HEK293 (cell line): ENCODE data around the gene CDKN2D.

ENCODE experiments used
- BCL11A ChIP-seq: fragments of 450-650 bp; formaldehyde crosslinking; IDR thresholded peaks from 2 replicates; pipeline ENCODE4 v1.5.1; 2016; ENCODE audit warnings: low read depth, missing biosample characterization, missing genetic modification characterization
- GLIS1 ChIP-seq: fragments of 450-650 bp; formaldehyde crosslinking; IDR thresholded peaks from 2 replicates; pipeline ENCODE4 v1.5.1; 2016; ENCODE audit warnings: missing biosample characterization, missing genetic modification characterization
- HOXC10 ChIP-seq: sonication (generic); formaldehyde crosslinking; IDR thresholded peaks from 2 replicates; pipeline ENCODE4 v1.8.1; 2023; ENCODE audit warnings: mild to moderate bottlenecking, missing genetic modification reagents
- KLF8 ChIP-seq: fragments of 450-650 bp; formaldehyde crosslinking; IDR thresholded peaks from 2 replicates; pipeline ENCODE4 v1.5.1; 2016; ENCODE audit warnings: missing biosample characterization, missing genetic modification characterization
- PRDM1 ChIP-seq: fragments of 450-650 bp; formaldehyde crosslinking; IDR thresholded peaks from 2 replicates; pipeline ENCODE4; 2016; ENCODE audit warnings: missing biosample characterization, missing genetic modification characterization
- REPIN1 ChIP-seq: fragments of 450-650 bp; formaldehyde crosslinking; IDR thresholded peaks from 2 replicates; pipeline ENCODE4 v1.5.1; 2017; ENCODE audit warnings: missing biosample characterization, missing genetic modification characterization, low read depth
- SCRT1 ChIP-seq: fragments of 450-650 bp; formaldehyde crosslinking; IDR thresholded peaks from 2 replicates; pipeline ENCODE4 v1.5.1; 2016; ENCODE audit warnings: missing biosample characterization, missing genetic modification characterization, borderline replicate concordance
- ZFP3 ChIP-seq: fragments of 450-650 bp; formaldehyde crosslinking; IDR thresholded peaks from 2 replicates; pipeline ENCODE4 v1.5.1; 2016; ENCODE audit warnings: low read depth, missing biosample characterization, missing genetic modification characterization
- ZNF23 ChIP-seq: fragments of 450-650 bp; formaldehyde crosslinking; IDR thresholded peaks from 2 replicates; pipeline ENCODE4 v1.5.1; 2016; ENCODE audit warnings: missing biosample characterization, missing genetic modification characterization, borderline replicate concordance
- ZNF366 ChIP-seq: fragments of 450-650 bp; formaldehyde crosslinking; conservative IDR thresholded peaks from 2 replicates; pipeline ENCODE4 v1.5.1; 2016; ENCODE audit warnings: missing biosample characterization, missing genetic modification characterization
- ZNF426 ChIP-seq: fragments of 450-650 bp; formaldehyde crosslinking; IDR thresholded peaks from 2 replicates; pipeline ENCODE4 v1.5.1; 2017; ENCODE audit warnings: missing biosample characterization, missing genetic modification characterization, mild to moderate bottlenecking, inconsistent platforms, moderate library complexity
- ZNF501 ChIP-seq: fragments of 450-650 bp; formaldehyde crosslinking; IDR thresholded peaks from 2 replicates; pipeline ENCODE4 v1.5.1; 2016; ENCODE audit warnings: missing biosample characterization, missing genetic modification characterization
- ZNF510 ChIP-seq: fragments of 450-650 bp; formaldehyde crosslinking; IDR thresholded peaks from 2 replicates; pipeline ENCODE4 v1.5.1; 2018; ENCODE audit warnings: mild to moderate bottlenecking, missing genetic modification characterization, missing biosample characterization; ENCODE audit not compliant: insufficient replicate concordance
- ZNF544 ChIP-seq: fragments of 450-650 bp; formaldehyde crosslinking; IDR thresholded peaks from 2 replicates; pipeline ENCODE4 v1.5.0; 2017; ENCODE audit warnings: missing biosample characterization, missing genetic modification characterization
- ZNF558 ChIP-seq: fragments of 450-650 bp; formaldehyde crosslinking; IDR thresholded peaks from 2 replicates; pipeline ENCODE4 v1.5.1; 2016; ENCODE audit warnings: missing biosample characterization, missing genetic modification characterization
- ZNF610 ChIP-seq: fragments of 450-650 bp; formaldehyde crosslinking; IDR thresholded peaks from 2 replicates; pipeline ENCODE4 v1.5.1; 2016; ENCODE audit warnings: missing biosample characterization, missing genetic modification characterization, borderline replicate concordance
- ZNF623 ChIP-seq: fragments of 450-650 bp; formaldehyde crosslinking; IDR thresholded peaks from 2 replicates; pipeline ENCODE4 v1.5.1; 2016; ENCODE audit warnings: missing biosample characterization, missing genetic modification characterization
- ZNF658 ChIP-seq: fragments of 450-650 bp; formaldehyde crosslinking; IDR thresholded peaks from 2 replicates; pipeline ENCODE4; 2016; ENCODE audit warnings: missing biosample characterization, missing genetic modification characterization
- ZNF660 ChIP-seq: fragments of 450-650 bp; IDR thresholded peaks from 2 replicates; pipeline ENCODE4 v1.5.1; 2018; ENCODE audit warnings: missing biosample characterization, mild to moderate bottlenecking, missing genetic modification characterization
- ZNF701 ChIP-seq: fragments of 450-650 bp; formaldehyde crosslinking; IDR thresholded peaks from 2 replicates; pipeline ENCODE4 v1.5.1; 2016; ENCODE audit warnings: missing biosample characterization, missing genetic modification characterization
- ZNF707 ChIP-seq: fragments of 450-650 bp; formaldehyde crosslinking; IDR thresholded peaks from 2 replicates; pipeline ENCODE4 v1.5.1; 2016; ENCODE audit warnings: missing biosample characterization, missing genetic modification characterization
- ZNF777 ChIP-seq: fragments of 450-650 bp; formaldehyde crosslinking; IDR thresholded peaks from 2 replicates; pipeline ENCODE4 v1.5.1; 2017; ENCODE audit warnings: missing biosample characterization, missing genetic modification characterization, borderline replicate concordance
- TF ChIP-seq, protein P1 (sequence below): fragments of 450-650 bp; formaldehyde crosslinking; IDR thresholded peaks from 2 replicates; pipeline ENCODE4 v1.5.1; 2016; ENCODE audit warnings: missing biosample characterization, missing genetic modification characterization
- TF ChIP-seq, protein P2 (sequence below): fragments of 450-650 bp; formaldehyde crosslinking; IDR thresholded peaks from 2 replicates; pipeline ENCODE4 v1.5.1; 2016; ENCODE audit warnings: missing biosample characterization, missing genetic modification characterization
- TF ChIP-seq, protein P3 (sequence below): fragments of 450-650 bp; formaldehyde crosslinking; IDR thresholded peaks from 2 replicates; pipeline ENCODE4 v1.5.1; 2016; ENCODE audit warnings: missing biosample characterization, missing genetic modification characterization

CDKN2D gene

DNA sequence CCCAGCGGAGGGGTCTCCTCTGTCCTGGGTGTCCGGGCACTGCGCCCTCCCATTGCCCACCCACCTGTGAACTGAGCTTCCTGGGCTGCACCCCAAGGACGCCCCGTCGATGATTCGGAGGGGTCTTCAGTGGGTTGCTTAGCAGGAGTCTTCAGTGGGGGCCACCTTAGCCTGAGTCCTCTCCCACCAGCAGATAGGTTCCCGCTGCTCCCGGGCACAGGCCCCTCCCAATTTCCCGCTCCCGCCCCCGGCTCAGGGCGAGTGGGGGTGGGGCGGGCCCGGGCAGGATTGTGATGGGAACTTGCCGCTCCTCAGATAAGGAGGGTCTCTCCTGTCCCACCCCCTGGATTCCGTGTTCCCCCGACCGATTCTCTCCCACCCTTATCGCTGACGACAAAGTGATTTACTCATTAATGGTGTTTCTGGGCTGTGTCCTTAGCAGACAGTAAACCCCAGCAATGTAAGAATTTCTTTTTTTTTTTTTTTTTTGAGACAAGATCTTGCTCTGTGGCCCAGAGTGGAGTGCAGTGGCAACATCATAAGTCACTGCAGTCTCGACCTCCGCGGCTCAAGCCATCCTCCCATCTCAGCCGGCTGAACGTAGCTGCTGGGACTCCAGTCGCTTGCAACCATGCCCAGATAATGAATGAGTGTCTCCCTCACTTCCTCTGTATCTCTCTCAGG, 50.9 kb downstream of the CDKN2D start (continued):
- TF ChIP-seq ZNF501 (tag by site-specific recombination) (0 out of 2 replicates have a peak, but pooled peaks have one; percentile 68), ZNF660 (no peak), KLF8 (tag by site-specific recombination) (peak; percentile 39; the same call in 1 of the 2 replicates), ZNF23 (tag by site-specific recombination) (no peak), ZNF701 (tag by site-specific recombination) (no peak), ZNF623 (tag by site-specific recombination) (no peak), ZNF366 (tag by site-specific recombination) (peak; percentile 56), ZNF558 (tag by site-specific recombination) (0 out of 2 replicates have a peak, but pooled peaks have one; percentile 37), ZNF426 (tag by site-specific recombination) (no peak), GLIS1 (tag by site-specific recombination) (peak; percentile 94), HOXC10 (no peak), SCRT1 (tag by site-specific recombination) (no peak), BCL11A (tag by site-specific recombination) (0 out of 2 replicates have a peak, but pooled peaks have one; percentile 17), ZNF610 (tag by site-specific recombination) (0 out of 2 replicates have a peak, but pooled peaks have one; percentile 58), REPIN1 (tag by site-specific recombination) (no peak), ZNF707 (tag by site-specific recombination) (no peak), ZNF777 (tag by site-specific recombination) (peak; percentile 90; the same call in 1 of the 2 replicates), PRDM1 (tag by site-specific recombination) (no peak), ZNF658 (tag by site-specific recombination) (no peak), ZNF544 (no peak), ZNF510 (no peak), ZFP3 (tag by site-specific recombination) (no peak)
- TF ChIP-seq, protein P1, sequence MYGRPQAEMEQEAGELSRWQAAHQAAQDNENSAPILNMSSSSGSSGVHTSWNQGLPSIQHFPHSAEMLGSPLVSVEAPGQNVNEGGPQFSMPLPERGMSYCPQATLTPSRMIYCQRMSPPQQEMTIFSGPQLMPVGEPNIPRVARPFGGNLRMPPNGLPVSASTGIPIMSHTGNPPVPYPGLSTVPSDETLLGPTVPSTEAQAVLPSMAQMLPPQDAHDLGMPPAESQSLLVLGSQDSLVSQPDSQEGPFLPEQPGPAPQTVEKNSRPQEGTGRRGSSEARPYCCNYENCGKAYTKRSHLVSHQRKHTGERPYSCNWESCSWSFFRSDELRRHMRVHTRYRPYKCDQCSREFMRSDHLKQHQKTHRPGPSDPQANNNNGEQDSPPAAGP (tag by site-specific recombination): peak; percentile 82; the same call in 1 of the 2 replicates
- TF ChIP-seq, protein P2, sequence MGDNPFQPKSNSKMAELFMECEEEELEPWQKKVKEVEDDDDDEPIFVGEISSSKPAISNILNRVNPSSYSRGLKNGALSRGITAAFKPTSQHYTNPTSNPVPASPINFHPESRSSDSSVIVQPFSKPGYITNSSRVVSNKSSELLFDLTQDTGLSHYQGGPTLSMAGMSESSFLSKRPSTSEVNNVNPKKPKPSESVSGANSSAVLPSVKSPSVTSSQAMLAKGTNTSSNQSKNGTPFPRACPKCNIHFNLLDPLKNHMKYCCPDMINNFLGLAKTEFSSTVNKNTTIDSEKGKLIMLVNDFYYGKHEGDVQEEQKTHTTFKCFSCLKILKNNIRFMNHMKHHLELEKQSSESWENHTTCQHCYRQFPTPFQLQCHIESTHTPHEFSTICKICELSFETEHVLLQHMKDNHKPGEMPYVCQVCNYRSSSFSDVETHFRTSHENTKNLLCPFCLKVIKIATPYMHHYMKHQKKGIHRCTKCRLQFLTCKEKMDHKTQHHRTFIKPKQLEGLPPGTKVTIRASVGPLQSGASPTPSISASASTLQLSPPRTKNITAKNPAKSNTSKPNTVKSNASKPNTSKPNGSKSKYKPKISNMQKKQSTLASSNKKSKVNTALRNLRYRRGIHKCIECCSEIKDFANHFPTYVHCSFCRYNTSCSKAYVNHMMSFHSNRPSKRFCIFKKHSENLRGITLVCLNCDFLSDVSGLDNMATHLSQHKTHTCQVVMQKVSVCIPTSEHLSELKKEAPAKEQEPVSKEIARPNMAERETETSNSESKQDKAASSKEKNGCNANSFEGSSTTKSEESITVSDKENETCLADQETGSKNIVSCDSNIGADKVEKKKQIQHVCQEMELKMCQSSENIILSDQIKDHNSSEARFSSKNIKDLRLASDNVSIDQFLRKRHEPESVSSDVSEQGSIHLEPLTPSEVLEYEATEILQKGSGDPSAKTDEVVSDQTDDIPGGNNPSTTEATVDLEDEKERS (tag by site-specific recombination): no peak
- TF ChIP-seq, protein P3, sequence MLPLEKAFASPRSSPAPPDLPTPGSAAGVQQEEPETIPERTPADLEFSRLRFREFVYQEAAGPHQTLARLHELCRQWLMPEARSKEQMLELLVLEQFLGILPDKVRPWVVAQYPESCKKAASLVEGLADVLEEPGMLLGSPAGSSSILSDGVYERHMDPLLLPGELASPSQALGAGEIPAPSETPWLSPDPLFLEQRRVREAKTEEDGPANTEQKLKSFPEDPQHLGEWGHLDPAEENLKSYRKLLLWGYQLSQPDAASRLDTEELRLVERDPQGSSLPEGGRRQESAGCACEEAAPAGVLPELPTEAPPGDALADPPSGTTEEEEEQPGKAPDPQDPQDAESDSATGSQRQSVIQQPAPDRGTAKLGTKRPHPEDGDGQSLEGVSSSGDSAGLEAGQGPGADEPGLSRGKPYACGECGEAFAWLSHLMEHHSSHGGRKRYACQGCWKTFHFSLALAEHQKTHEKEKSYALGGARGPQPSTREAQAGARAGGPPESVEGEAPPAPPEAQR: no peak
